ENCODE data around the gene GABRB2.

DNA sequence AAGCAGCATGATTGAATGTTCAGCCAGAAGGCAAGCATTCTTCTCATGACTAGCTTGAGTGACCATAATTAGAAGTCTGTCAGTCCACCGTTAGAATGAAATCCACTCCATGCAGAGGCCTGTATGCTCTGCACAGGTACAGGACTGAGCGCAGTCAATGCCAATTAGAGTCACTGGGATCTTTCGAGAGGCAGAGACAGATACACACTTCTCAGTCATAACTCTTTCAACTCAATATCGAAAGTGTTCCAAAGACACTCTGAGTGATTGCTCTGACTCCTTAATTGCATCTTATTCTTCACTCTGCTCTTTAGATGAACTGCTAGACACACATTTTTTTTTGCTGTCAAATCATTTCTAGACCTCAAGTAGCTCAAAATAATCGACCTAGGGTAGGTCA, 203.6 kb downstream of the GABRB2 start:
- TF ChIP-seq, protein P1, sequence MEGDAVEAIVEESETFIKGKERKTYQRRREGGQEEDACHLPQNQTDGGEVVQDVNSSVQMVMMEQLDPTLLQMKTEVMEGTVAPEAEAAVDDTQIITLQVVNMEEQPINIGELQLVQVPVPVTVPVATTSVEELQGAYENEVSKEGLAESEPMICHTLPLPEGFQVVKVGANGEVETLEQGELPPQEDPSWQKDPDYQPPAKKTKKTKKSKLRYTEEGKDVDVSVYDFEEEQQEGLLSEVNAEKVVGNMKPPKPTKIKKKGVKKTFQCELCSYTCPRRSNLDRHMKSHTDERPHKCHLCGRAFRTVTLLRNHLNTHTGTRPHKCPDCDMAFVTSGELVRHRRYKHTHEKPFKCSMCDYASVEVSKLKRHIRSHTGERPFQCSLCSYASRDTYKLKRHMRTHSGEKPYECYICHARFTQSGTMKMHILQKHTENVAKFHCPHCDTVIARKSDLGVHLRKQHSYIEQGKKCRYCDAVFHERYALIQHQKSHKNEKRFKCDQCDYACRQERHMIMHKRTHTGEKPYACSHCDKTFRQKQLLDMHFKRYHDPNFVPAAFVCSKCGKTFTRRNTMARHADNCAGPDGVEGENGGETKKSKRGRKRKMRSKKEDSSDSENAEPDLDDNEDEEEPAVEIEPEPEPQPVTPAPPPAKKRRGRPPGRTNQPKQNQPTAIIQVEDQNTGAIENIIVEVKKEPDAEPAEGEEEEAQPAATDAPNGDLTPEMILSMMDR (IDR thresholded peaks at IDR 0.05): no peak
- TF ChIP-seq POLR2AphosphoS5 (IDR thresholded peaks at IDR 0.05; ENCODE audit: low read depth, low read length) (no peak), REST (IDR thresholded peaks at IDR 0.05; ENCODE audit: insufficient read depth in 1 of 2, low read depth in 2 of 2, low read length in 1 of 2) (no peak)

Data from Panc1 (cell line).